ENCODE results near the gene MOSPD3. TPM values are rescaled to one million over a fixed set of nuclear protein-coding genes. Genes with fewer than 3 reads are reported as not detected.

The MOSPD3 gene
- total RNA-seq, 1 experiment from 2014 or later = 9.4 TPM

GRCh38 chr7:100566018-100566531 lies 46.3 kb upstream of the MOSPD3 start:
- H3F3A ChIP-seq (ENCODE audit: low read length, unreplicated experiment) = no peaks in the 10 kb centered on the region
- H3K27me3 ChIP-seq (ENCODE audit: low read length) = no peaks in the 10 kb centered on the region
- no peaks in the 10 kb centered on the region for H3K9me3 ChIP-seq (ENCODE audit: low read length)
- H2AFZ ChIP-seq (ENCODE audit: low read length) = no peak overlapping the region
- ChIA-PET POLR2A (ENCODE audit: unreplicated experiment) (interaction anchor here (0.6 kb wide), 1 partner anchor 19 kb away, joined by 3 read pairs; no protein-coding TSS in a partner anchor), CTCF (interaction anchor here (0.6 kb wide), 1 partner anchor 126 kb away, joined by 4 read pairs; no protein-coding TSS in a partner anchor)
- no TSS peak for BruUV-seq (replicated peaks)
- H3K4me3 ChIP-seq (ENCODE audit: low read length) = no peak overlapping the region
- no peaks in the 10 kb centered on the region for H3K36me3 ChIP-seq (ENCODE audit: low read depth, low read length)
- TF ChIP-seq, protein P1, sequence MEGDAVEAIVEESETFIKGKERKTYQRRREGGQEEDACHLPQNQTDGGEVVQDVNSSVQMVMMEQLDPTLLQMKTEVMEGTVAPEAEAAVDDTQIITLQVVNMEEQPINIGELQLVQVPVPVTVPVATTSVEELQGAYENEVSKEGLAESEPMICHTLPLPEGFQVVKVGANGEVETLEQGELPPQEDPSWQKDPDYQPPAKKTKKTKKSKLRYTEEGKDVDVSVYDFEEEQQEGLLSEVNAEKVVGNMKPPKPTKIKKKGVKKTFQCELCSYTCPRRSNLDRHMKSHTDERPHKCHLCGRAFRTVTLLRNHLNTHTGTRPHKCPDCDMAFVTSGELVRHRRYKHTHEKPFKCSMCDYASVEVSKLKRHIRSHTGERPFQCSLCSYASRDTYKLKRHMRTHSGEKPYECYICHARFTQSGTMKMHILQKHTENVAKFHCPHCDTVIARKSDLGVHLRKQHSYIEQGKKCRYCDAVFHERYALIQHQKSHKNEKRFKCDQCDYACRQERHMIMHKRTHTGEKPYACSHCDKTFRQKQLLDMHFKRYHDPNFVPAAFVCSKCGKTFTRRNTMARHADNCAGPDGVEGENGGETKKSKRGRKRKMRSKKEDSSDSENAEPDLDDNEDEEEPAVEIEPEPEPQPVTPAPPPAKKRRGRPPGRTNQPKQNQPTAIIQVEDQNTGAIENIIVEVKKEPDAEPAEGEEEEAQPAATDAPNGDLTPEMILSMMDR (conservative IDR thresholded peaks at IDR 0.05; ENCODE audit: low read depth, low read length) = no peak
- TF ChIP-seq EZH2phosphoT487 (IDR thresholded peaks at IDR 0.05; ENCODE audit: borderline replicate concordance, low read length) = no peak
- TF ChIP-seq EZH2 (IDR thresholded peaks at IDR 0.05; ENCODE audit: low read length, unreplicated experiment) = no peak
- no peaks in the 10 kb centered on the region for H3K79me2 ChIP-seq (ENCODE audit: low read length)
- no peaks in the 10 kb centered on the region; the same call in 1 of the 2 replicates for H3K4me1 ChIP-seq (ENCODE audit: insufficient read depth, low read length)
- no peak for ATAC-seq
- DNase-seq = no peak
- no peak overlapping the region for H3K9ac ChIP-seq (ENCODE audit: low read length)
- intact Hi-C loops (cut with micrococcal nuclease) = no loop called here
- no peak overlapping the region for H3K4me2 ChIP-seq (ENCODE audit: low read length)
- no peak overlapping the region for H3K27ac ChIP-seq (ENCODE audit: low read length)
- H4K20me1 ChIP-seq (ENCODE audit: low read length) = no peaks in the 10 kb centered on the region
- H3K9me2 ChIP-seq (replicated peaks; ENCODE audit: low read length) = no peaks in the 10 kb centered on the region

GRCh38 chr7:100567031-100567730 lies 45.2 kb upstream of the MOSPD3 start:
- H3K79me2 ChIP-seq (ENCODE audit: low read length) = no peaks in the 10 kb centered on the region
- H3F3A ChIP-seq (ENCODE audit: low read length, unreplicated experiment) = no peaks in the 10 kb centered on the region
- no peaks in the 10 kb centered on the region for H3K9me2 ChIP-seq (replicated peaks; ENCODE audit: low read length)
- no peaks in the 10 kb centered on the region for H3K36me3 ChIP-seq (ENCODE audit: low read depth, low read length)
- no peak overlapping the region for H3K4me2 ChIP-seq (ENCODE audit: low read length)
- H3K27ac ChIP-seq (ENCODE audit: low read length) = no peak overlapping the region
- no peak overlapping the region for H3K9ac ChIP-seq (ENCODE audit: low read length)
- H3K9me3 ChIP-seq (ENCODE audit: low read length) = no peaks in the 10 kb centered on the region
- ATAC-seq = no peak
- POLR2A ChIA-PET (ENCODE audit: unreplicated experiment) = no interaction called here
- no peak for DNase-seq
- no peaks in the 10 kb centered on the region; the same call in 1 of the 2 replicates for H3K4me1 ChIP-seq (ENCODE audit: insufficient read depth, low read length)
- TF ChIP-seq, protein P1 (conservative IDR thresholded peaks at IDR 0.05; ENCODE audit: low read depth, low read length) = no peak
- no peaks in the 10 kb centered on the region for H4K20me1 ChIP-seq (ENCODE audit: low read length)
- CTCF ChIA-PET = no interaction called here
- BruUV-seq (replicated peaks) = no TSS peak
- H3K4me3 ChIP-seq (ENCODE audit: low read length) = no peak overlapping the region
- intact Hi-C loops (cut with micrococcal nuclease) = no loop called here
- H3K27me3 ChIP-seq (ENCODE audit: low read length) = no peaks in the 10 kb centered on the region
- no peak overlapping the region for H2AFZ ChIP-seq (ENCODE audit: low read length)

DNA sequence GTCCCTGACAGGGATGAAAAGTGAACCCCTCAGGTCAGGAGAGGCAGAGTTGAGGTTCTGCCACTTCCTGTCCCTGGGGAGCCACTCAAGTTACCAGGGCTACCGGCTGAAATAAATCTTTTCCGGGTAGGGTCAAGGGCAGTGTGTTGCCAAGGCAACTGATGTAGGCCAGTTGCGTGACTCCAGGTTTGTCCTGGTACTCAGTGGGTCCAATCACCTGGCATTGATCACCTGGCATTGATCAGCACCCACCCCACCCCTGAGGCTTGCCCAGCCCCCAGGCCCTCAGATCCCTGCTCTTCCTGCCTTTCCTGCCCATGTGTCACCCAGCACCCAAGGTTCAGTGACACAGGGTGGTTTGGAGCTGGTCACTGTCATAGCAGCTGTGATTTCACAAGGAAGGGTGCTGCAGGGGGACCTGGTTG lies 44.6 kb upstream of the MOSPD3 start:
- Histone ChIP-seq H3K9me3 (ENCODE audit: low read length) (no peaks in the 10 kb centered on the region), H4K20me1 (ENCODE audit: low read length) (no peaks in the 10 kb centered on the region), H3K4me2 (ENCODE audit: low read length) (no peak overlapping the region), H3K27me3 (ENCODE audit: low read length) (no peaks in the 10 kb centered on the region), H3K9me2 (replicated peaks; ENCODE audit: low read length) (no peaks in the 10 kb centered on the region), H3K36me3 (ENCODE audit: low read depth, low read length) (no peaks in the 10 kb centered on the region), H3F3A (ENCODE audit: low read length, unreplicated experiment) (no peaks in the 10 kb centered on the region), H3K79me2 (ENCODE audit: low read length) (no peaks in the 10 kb centered on the region), H3K4me3 (ENCODE audit: low read length) (no peak overlapping the region), H3K27ac (ENCODE audit: low read length) (no peak overlapping the region), H3K4me1 (ENCODE audit: insufficient read depth, low read length) (no peaks in the 10 kb centered on the region; the same call in 1 of the 2 replicates), H2AFZ (ENCODE audit: low read length) (no peak overlapping the region), H3K9ac (ENCODE audit: low read length) (no peak overlapping the region)
- TF ChIP-seq, protein P1 (conservative IDR thresholded peaks at IDR 0.05; ENCODE audit: low read depth, low read length) = no peak
- TF ChIP-seq EZH2phosphoT487 (IDR thresholded peaks at IDR 0.05; ENCODE audit: borderline replicate concordance, low read length) (no peak), EZH2 (IDR thresholded peaks at IDR 0.05; ENCODE audit: low read length, unreplicated experiment) (no peak)
- CTCF ChIA-PET = no interaction called here
- no peak for DNase-seq
- ATAC-seq = no peak
- intact Hi-C loops (cut with micrococcal nuclease) = no loop called here
- no TSS peak for BruUV-seq (replicated peaks)
- POLR2A ChIA-PET (ENCODE audit: unreplicated experiment) = no interaction called here
